ENCODE results near the gene DNAH7.

DNA sequence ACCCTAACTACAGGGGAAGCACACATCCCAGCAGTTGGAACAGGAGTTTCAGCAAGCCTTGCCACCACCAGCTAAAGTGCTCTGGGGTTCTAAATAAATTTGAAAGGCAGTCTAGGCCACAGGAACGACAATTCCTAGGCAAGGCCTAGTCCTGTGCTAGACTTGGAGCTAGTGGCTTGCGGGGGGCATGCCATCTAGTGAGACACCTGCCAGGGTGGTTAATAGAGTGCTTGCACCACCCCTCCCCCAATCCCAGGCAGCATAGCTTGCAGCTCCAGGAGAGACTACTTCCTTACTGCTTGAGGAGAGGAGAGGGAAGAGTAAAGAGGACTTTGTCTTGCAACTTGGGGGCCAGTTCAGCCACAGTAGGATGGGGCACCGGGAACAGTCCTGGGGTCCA lies 309.8 kb downstream of the DNAH7 start:
- TF ChIP-seq CTCF (IDR thresholded peaks at IDR 0.05) (no peak), POLR2A (IDR thresholded peaks at IDR 0.05) (no peak)
